ENCODE data around the gene TULP4.

DNA sequence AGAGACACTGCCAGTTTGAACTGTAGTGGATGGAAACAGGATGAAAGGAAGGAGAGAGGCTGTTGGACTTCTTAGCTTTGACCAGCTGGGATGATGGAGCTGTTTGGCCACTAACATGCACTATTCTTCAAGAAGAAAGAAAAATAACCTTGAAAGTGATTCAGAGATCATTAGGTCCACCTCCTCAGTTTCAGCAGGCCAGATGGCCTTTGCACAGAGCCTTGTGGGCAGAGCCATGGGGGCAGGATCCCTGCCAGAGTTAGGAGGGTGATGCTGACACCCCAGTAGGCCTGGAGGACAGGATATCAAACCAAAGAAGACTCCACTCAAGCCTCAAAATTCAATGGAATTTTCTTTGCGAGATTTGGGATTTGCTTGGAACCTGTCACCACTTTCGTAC, 173.2 kb downstream of the TULP4 start:
- TF ChIP-seq POLR2A (IDR thresholded peaks at IDR 0.05) (no peak), POLR2AphosphoS5 (IDR thresholded peaks at IDR 0.05) (no peak)
- TF ChIP-seq, protein P1, sequence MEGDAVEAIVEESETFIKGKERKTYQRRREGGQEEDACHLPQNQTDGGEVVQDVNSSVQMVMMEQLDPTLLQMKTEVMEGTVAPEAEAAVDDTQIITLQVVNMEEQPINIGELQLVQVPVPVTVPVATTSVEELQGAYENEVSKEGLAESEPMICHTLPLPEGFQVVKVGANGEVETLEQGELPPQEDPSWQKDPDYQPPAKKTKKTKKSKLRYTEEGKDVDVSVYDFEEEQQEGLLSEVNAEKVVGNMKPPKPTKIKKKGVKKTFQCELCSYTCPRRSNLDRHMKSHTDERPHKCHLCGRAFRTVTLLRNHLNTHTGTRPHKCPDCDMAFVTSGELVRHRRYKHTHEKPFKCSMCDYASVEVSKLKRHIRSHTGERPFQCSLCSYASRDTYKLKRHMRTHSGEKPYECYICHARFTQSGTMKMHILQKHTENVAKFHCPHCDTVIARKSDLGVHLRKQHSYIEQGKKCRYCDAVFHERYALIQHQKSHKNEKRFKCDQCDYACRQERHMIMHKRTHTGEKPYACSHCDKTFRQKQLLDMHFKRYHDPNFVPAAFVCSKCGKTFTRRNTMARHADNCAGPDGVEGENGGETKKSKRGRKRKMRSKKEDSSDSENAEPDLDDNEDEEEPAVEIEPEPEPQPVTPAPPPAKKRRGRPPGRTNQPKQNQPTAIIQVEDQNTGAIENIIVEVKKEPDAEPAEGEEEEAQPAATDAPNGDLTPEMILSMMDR (IDR thresholded peaks at IDR 0.05 in 8 of 11, conservative IDR thresholded peaks at IDR 0.05 in 3 of 11): no peak
